GM06990 (cell line): ENCODE measurements around the gene TPRG1L.
A peak's percentile ranks its signal among the peaks of the same experiment; 100 is the strongest.

ENCODE experiments used
- DNase-seq: peaks from one replicate; pipeline ENCODE4 v3.0.0-alpha.2; 2011; ENCODE audit not compliant: insufficient read length; ENCODE audit errors: extremely low read depth
- H3K27me3 ChIP-seq: replicated peaks from 2 replicates; pipeline ENCODE4 v1.6.0; 2011; ENCODE audit warnings: low read length; ENCODE audit not compliant: control insufficient read depth, insufficient read depth
- H3K36me3 ChIP-seq: 2 replicates; pipeline ENCODE4 v1.5.1; 2011; ENCODE audit warnings: low read length; ENCODE audit not compliant: control insufficient read depth, insufficient read depth
- H3K4me3 ChIP-seq: replicated peaks from 2 replicates; pipeline ENCODE4 v1.5.1; 2011; ENCODE audit warnings: low read depth, mild to moderate bottlenecking, control low read depth, low read length
- CTCF ChIP-seq: IDR thresholded peaks from 2 replicates; pipeline ENCODE4 v1.5.1; 2011; ENCODE audit warnings: low read length, control low read depth, mild to moderate bottlenecking, inconsistent platforms; ENCODE audit not compliant: insufficient read depth, poor library complexity, severe bottlenecking

TPRG1L gene

GRCh38 chr1:3614755-3615742, 9.8 kb upstream of the TPRG1L start:
- Histone ChIP-seq H3K4me3 (no peak overlapping the region), H3K36me3 (no peaks in the 10 kb centered on the region), H3K27me3 (no peaks in the 10 kb centered on the region; the same call in 1 of the 2 replicates)
- TF ChIP-seq CTCF = peak; percentile 75
- no peak for DNase-seq

- no peak for DNase-seq
- no peak for TF ChIP-seq CTCF
- Histone ChIP-seq H3K4me3 (no peak overlapping the region), H3K27me3 (no peaks in the 10 kb centered on the region; the same call in 1 of the 2 replicates), H3K36me3 (no peaks in the 10 kb centered on the region)
Measured at GRCh38 chr1:3616861-3617260, 8.0 kb upstream of the TPRG1L start.

GRCh38 chr1:3617806-3618345, 6.9 kb upstream of the TPRG1L start:
- no peak overlapping the region for H3K4me3 ChIP-seq
- H3K27me3 ChIP-seq = no peaks in the 10 kb centered on the region; the same call in 1 of the 2 replicates
- DNase-seq = no peak
- H3K36me3 ChIP-seq = no peaks in the 10 kb centered on the region
- TF ChIP-seq CTCF = no peak

GRCh38 chr1:3618531-3618880, 6.3 kb upstream of the TPRG1L start:
- Histone ChIP-seq H3K27me3 (no peaks in the 10 kb centered on the region; the same call in 1 of the 2 replicates), H3K36me3 (no peaks in the 10 kb centered on the region), H3K4me3 (no peak overlapping the region)
- DNase-seq = no peak
- TF ChIP-seq CTCF = no peak

GRCh38 chr1:3618881-3619671, 5.7 kb upstream of the TPRG1L start:
- peak; percentile 73 for TF ChIP-seq CTCF

More at GRCh38 chr1:3618881-3619671, 5.7 kb upstream of the TPRG1L start:
- no peak overlapping the region for H3K4me3 ChIP-seq
- H3K27me3 ChIP-seq = no peaks in the 10 kb centered on the region
- DNase-seq = no peak
- H3K36me3 ChIP-seq = no peaks in the 10 kb centered on the region
